Lower lobe of right lung (tissue), 2 donors: ENCODE data around the gene ARPC2. TPM values are rescaled to one million over a fixed set of nuclear protein-coding genes. Genes with fewer than 3 reads are reported as not detected.
A peak's percentile ranks its signal among the peaks of the same experiment; 100 is the strongest.

ENCODE experiments used
- ATAC-seq, 2 donors: fragments of 200-7000 bp; cut with Tn5 transposase; one replicate each; pipeline ENCODE4 v1.9.1; 2020 to 2022; ENCODE audit warnings: mild to moderate bottlenecking in 2 of 2, moderate library complexity in 2 of 2
- DNase-seq: peaks from one replicate; pipeline ENCODE4 v3.0.0-alpha.2; 2020
- H3K27ac ChIP-seq: fragments of 200-600 bp; one replicate; pipeline ENCODE4 v1.8.0; 2022
- H3K27me3 ChIP-seq: fragments of 200-600 bp; one replicate; pipeline ENCODE4 v1.8.0; 2022; ENCODE audit warnings: low read depth
- H3K36me3 ChIP-seq: fragments of 200-600 bp; one replicate; pipeline ENCODE4 v1.8.0; 2022; ENCODE audit warnings: mild to moderate bottlenecking
- H3K4me1 ChIP-seq: fragments of 200-600 bp; one replicate; pipeline ENCODE4 v1.8.0; 2022
- H3K4me3 ChIP-seq: fragments of 200-600 bp; one replicate; pipeline ENCODE4 v1.8.0; 2022; ENCODE audit warnings: mild to moderate bottlenecking
- H3K9me3 ChIP-seq: fragments of 200-600 bp; one replicate; pipeline ENCODE4 v1.8.0; 2022
- CTCF ChIP-seq: fragments of 200-600 bp; IDR thresholded peaks from one replicate; pipeline ENCODE4 v1.8.0; 2022; ENCODE audit warnings: antibody characterized with exemption, mild to moderate bottlenecking
- intact Hi-C: fragments of 100-400 bp; cut with DNase I; formaldehyde crosslinking; loops from one replicate; pipeline ENCODE4 v1.11.0; 2022
- total RNA-seq: library from RNA; stranded (reverse); fragmentation: NEBNext Ultra II Directional; extraction: Animal tissue kit (Norgen Biotek cat#: 25700); gene quantifications from one replicate; pipeline ENCODE4 v1.2.1, GENCODE V29; 2021
- donor health status: DM: no; HTN: yes; CAD: no; lungs with severe emphysema.

The ARPC2 gene
- total RNA-seq, 1 donor from 2014 or later, result 382 TPM

DNA sequence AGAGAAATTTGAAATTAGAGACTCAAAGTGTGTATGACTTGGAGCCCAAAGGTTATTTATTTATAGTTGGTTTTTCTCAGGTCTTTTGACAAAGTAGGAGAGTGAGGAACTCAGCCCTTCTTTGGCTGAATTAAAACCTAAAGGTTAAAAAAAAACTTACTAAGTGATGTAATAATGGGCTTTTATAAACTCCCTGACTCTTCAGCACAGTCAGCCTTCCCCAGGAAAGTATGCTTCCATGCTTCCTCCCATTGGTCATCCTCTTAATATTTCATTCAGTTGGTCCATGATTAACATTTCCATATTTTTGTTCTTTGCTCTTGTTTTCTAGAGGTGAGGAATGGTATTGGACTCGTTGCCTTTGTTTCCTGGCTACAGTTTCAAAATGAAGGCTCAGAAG, 7.2 kb downstream of the ARPC2 start:
- Histone ChIP-seq H3K27ac (no peak overlapping the region), H3K4me3 (no peak overlapping the region), H3K36me3 (peaks cover 78% of the 10 kb centered on the region), H3K27me3 (no peaks in the 10 kb centered on the region), H3K4me1 (peaks cover 88% of the 10 kb centered on the region), H3K9me3 (no peaks in the 10 kb centered on the region)
- TF ChIP-seq CTCF, result no peak
- no peak for DNase-seq
- intact Hi-C loops, result no loop called here
- no peak for ATAC-seq

DNA sequence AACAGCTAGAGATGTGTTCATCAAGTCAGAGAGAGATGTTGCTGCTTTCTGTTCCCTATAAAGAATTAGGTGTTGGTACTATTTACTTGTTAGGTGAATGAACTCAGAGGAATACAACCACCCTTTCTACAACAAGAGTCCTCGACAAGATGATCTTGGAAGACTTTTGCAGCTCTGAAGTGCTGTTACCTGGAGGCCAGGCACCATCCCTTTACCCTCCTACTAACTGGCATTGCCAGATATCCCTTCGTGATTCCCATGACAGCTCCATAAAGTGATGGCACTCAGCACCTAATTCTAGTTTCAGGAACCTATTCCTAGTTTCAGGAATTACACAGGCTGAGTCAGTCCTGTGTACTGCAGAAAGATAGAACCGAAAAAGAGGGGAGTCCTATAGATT, 9.9 kb downstream of the ARPC2 start:
- Histone ChIP-seq H3K4me1 (peaks cover 84% of the 10 kb centered on the region), H3K9me3 (no peaks in the 10 kb centered on the region), H3K36me3 (peaks cover 96% of the 10 kb centered on the region), H3K4me3 (no peak overlapping the region), H3K27me3 (no peaks in the 10 kb centered on the region), H3K27ac (no peak overlapping the region)
- no peak for DNase-seq
- no peak for ATAC-seq
- intact Hi-C loops, result no loop called here
- no peak for TF ChIP-seq CTCF

GRCh38 chr2:218228366-218229090, 11.5 kb downstream of the ARPC2 start:
- peak overlapping the region; percentile 4 for H3K27ac ChIP-seq
- intact Hi-C loops, result no loop called here
- no peak overlapping the region for H3K4me3 ChIP-seq

DNA sequence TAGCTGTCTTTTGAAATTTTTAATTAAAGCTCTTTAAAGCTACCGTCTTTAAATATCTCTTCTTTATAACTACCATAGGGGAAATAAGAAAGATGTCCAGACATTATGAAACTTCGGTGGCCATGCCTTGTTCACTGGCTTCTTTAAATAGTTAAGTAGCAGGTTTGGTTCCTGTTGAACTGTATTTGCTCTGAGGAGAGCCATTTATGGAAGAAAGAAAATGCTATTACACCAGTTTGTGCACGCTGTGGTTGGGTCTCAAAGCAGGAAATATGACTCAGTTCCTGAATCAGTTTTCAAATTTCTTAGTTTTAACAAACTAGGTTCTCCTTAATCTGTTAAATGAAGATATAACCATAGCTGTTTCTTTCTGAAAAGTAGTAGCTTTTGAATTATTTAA, 12.2 kb downstream of the ARPC2 start:
- DNase-seq (no peak), ATAC-seq (peak; percentile 81 to 89)
- peak overlapping the region; percentile 4 for H3K27ac ChIP-seq
- intact Hi-C loops, result no loop called here
- no peak for TF ChIP-seq CTCF
- H3K4me1 ChIP-seq, result peaks cover 62% of the 10 kb centered on the region
- H3K4me3 ChIP-seq, result no peak overlapping the region
- peaks cover 100% of the 10 kb centered on the region for H3K36me3 ChIP-seq
- H3K9me3 ChIP-seq, result no peaks in the 10 kb centered on the region
- no peaks in the 10 kb centered on the region for H3K27me3 ChIP-seq

More at GRCh38 chr2:218228366-218229090, 11.5 kb downstream of the ARPC2 start:
- Histone ChIP-seq H3K36me3 (peaks cover 100% of the 10 kb centered on the region), H3K9me3 (no peaks in the 10 kb centered on the region), H3K27me3 (no peaks in the 10 kb centered on the region), H3K4me1 (peaks cover 67% of the 10 kb centered on the region)
- DNase-seq (no peak), ATAC-seq (no peak)
- TF ChIP-seq CTCF, result no peak

- peaks cover 100% of the 10 kb centered on the region for H3K36me3 ChIP-seq
- ATAC-seq, result no peak
- TF ChIP-seq CTCF, result no peak
- H3K4me1 ChIP-seq, result peaks cover 60% of the 10 kb centered on the region
- H3K27ac ChIP-seq, result peak overlapping the region; percentile 4
- H3K27me3 ChIP-seq, result no peaks in the 10 kb centered on the region
- intact Hi-C loops, result no loop called here
- H3K4me3 ChIP-seq, result no peak overlapping the region
- H3K9me3 ChIP-seq, result no peaks in the 10 kb centered on the region
- DNase-seq, result no peak
These were observed 12.9 kb downstream of the ARPC2 start for GRCh38 chr2:218229851-218230250.
